IMR-90 (cell line): ENCODE results near the gene LMTK2. TPM values are rescaled to one million over a fixed set of nuclear protein-coding genes. Genes with fewer than 3 reads are reported as not detected.

Source experiments
- ATAC-seq: fragments of 200-7000 bp; cut with Tn5 transposase; 2 replicates; pipeline ENCODE4 v1.9.1; 2020; ENCODE audit warnings: low read depth, mild to moderate bottlenecking, moderate library complexity
- BruUV-seq: library from RNA; stranded (reverse); fragments of 400-500 nt; replicated peaks from 2 replicates; lab custom pipeline; 2021; lab: Mats Ljungman, UMichigan
- CTCF ChIA-PET: fragments of 300-600 bp; formaldehyde crosslinking; extraction: SDS; loops from one replicate; lab custom pipeline; 2021; ENCODE audit warnings: antibody characterized with exemption; lab: Yijun Ruan, JAX
- POLR2A ChIA-PET: fragments of 300-600 bp; sonication (Branson Sonifier 250); formaldehyde crosslinking; loops from one replicate; lab custom pipeline; 2022; ENCODE audit warnings: antibody characterized with exemption; ENCODE audit not compliant: unreplicated experiment; lab: Charles Lee
- DNase-seq: peaks from one replicate; pipeline ENCODE4 v3.0.0; 2013
- H2AFZ ChIP-seq: replicated peaks from 2 replicates; pipeline ENCODE3; 2013; ENCODE audit warnings: low read length, mild to moderate bottlenecking; ENCODE audit not compliant: poor library complexity
- H2AK5ac ChIP-seq: 2 replicates; pipeline ENCODE4 v1.6.1; 2013; ENCODE audit warnings: low read depth, low read length, inconsistent platforms
- H2AK9ac ChIP-seq: replicated peaks from 2 replicates; pipeline ENCODE3; 2013; ENCODE audit warnings: mild to moderate bottlenecking, low read depth, low read length, moderate library complexity; ENCODE audit not compliant: poor library complexity
- H2BK120ac ChIP-seq: 2 replicates; pipeline ENCODE4 v1.6.1; 2013; ENCODE audit warnings: low read depth, low read length, inconsistent platforms
- H2BK15ac ChIP-seq: 3 replicates; pipeline ENCODE4 v1.6.1; 2013; ENCODE audit warnings: low read depth, low read length, inconsistent platforms
- H2BK20ac ChIP-seq: 2 replicates; pipeline ENCODE4 v1.6.1; 2013; ENCODE audit warnings: low read depth, mild to moderate bottlenecking, inconsistent platforms, low read length, moderate library complexity
- H2BK5ac ChIP-seq: 2 replicates; pipeline ENCODE4 v1.6.1; 2013; ENCODE audit warnings: mild to moderate bottlenecking, low read depth, low read length, inconsistent platforms; ENCODE audit not compliant: poor library complexity, severe bottlenecking
- H3K14ac ChIP-seq: replicated peaks from 2 replicates; pipeline ENCODE4 v1.6.1; 2013; ENCODE audit warnings: low read depth, low read length, inconsistent platforms
- H3K18ac ChIP-seq: 2 replicates; pipeline ENCODE4 v1.6.1; 2013; ENCODE audit warnings: low read depth, low read length, control low read depth
- H3K23ac ChIP-seq: 2 replicates; pipeline ENCODE4 v1.6.1; 2013; ENCODE audit warnings: low read depth, low read length, inconsistent platforms
- H3K27ac ChIP-seq: 2 replicates; pipeline ENCODE4 v1.5.1; 2013; ENCODE audit warnings: mild to moderate bottlenecking, control low read depth, low read length; ENCODE audit not compliant: insufficient read depth
- H3K27me3 ChIP-seq: 2 replicates; pipeline ENCODE4 v1.6.1; 2013; ENCODE audit warnings: low read length; ENCODE audit not compliant: control insufficient read depth, insufficient read depth
- H3K36me3 ChIP-seq: 2 replicates; pipeline ENCODE4 v1.6.1; 2013; ENCODE audit warnings: low read length, mixed read lengths; ENCODE audit not compliant: control insufficient read depth, insufficient read depth
- H3K4ac ChIP-seq: 2 replicates; pipeline ENCODE4 v1.6.1; 2013; ENCODE audit warnings: low read depth, low read length, inconsistent platforms
- H3K4me1 ChIP-seq: 2 replicates; pipeline ENCODE4 v1.6.1; 2013; ENCODE audit warnings: low read length, mixed read lengths; ENCODE audit not compliant: control insufficient read depth, insufficient read depth
- H3K4me2 ChIP-seq: 2 replicates; pipeline ENCODE4 v1.6.1; 2013; ENCODE audit warnings: low read depth, mild to moderate bottlenecking, control low read depth, low read length, moderate library complexity
- H3K4me3 ChIP-seq: 2 replicates; pipeline ENCODE4 v1.5.1; 2013; ENCODE audit warnings: low read depth, mild to moderate bottlenecking, control low read depth, low read length, moderate library complexity; ENCODE audit not compliant: insufficient read depth
- H3K56ac ChIP-seq: 2 replicates; pipeline ENCODE4 v1.6.1; 2013; ENCODE audit warnings: low read length, inconsistent platforms; ENCODE audit not compliant: insufficient read depth; ENCODE audit errors: extremely low read depth
- H3K79me1 ChIP-seq, 2 experiments: 2 replicates each; pipeline ENCODE4 v1.6.1; 2013; ENCODE audit warnings: low read length in 2 of 2, inconsistent platforms in 1 of 2, low read depth in 1 of 2
- H3K9ac ChIP-seq: 2 replicates; pipeline ENCODE4 v1.6.1; 2013; ENCODE audit warnings: low read depth, low read length, control low read depth
- H3K9me1 ChIP-seq: 2 replicates; pipeline ENCODE4 v1.6.1; 2013; ENCODE audit warnings: low read length, inconsistent platforms; ENCODE audit not compliant: insufficient read depth
- H3K9me3 ChIP-seq: 2 replicates; pipeline ENCODE4 v1.6.1; 2013; ENCODE audit warnings: low read length; ENCODE audit not compliant: control insufficient read depth, insufficient read depth
- H4K20me1 ChIP-seq: 2 replicates; pipeline ENCODE4 v1.6.1; 2013; ENCODE audit warnings: low read length, inconsistent platforms; ENCODE audit not compliant: insufficient read depth
- H4K5ac ChIP-seq: 2 replicates; pipeline ENCODE4 v1.6.1; 2013; ENCODE audit warnings: mild to moderate bottlenecking, low read depth, low read length, control low read depth
- H4K8ac ChIP-seq, 2 experiments: 2 replicates each; pipeline ENCODE4 v1.6.1; 2013; ENCODE audit warnings: low read depth in 2 of 2, low read length in 2 of 2, control low read depth in 1 of 2, inconsistent platforms in 1 of 2
- H4K91ac ChIP-seq: 2 replicates; pipeline ENCODE4 v1.6.1; 2013; ENCODE audit warnings: low read depth, low read length, inconsistent platforms; ENCODE audit not compliant: insufficient read depth
- BHLHE40 ChIP-seq: fragments of 150-350 bp; IDR thresholded peaks from 2 replicates; pipeline ENCODE4 v1.6.1; 2016; ENCODE audit warnings: mild to moderate bottlenecking, low read depth, low read length
- CHD1 ChIP-seq: IDR thresholded peaks from 2 replicates; pipeline ENCODE4 v1.6.1; 2012; ENCODE audit warnings: low read depth, low read length, improper control_type of control experiment
- CTCF ChIP-seq: conservative IDR thresholded peaks from 2 replicates; pipeline ENCODE4 v1.5.1; 2012; ENCODE audit warnings: mild to moderate bottlenecking, low read depth, low read length, improper control_type of control experiment
- ELK1 ChIP-seq: fragments of 150-350 bp; IDR thresholded peaks from 2 replicates; pipeline ENCODE4 v1.6.1; 2016; ENCODE audit warnings: low read depth, mild to moderate bottlenecking, low read length, moderate library complexity, borderline replicate concordance
- MAFK ChIP-seq: IDR thresholded peaks from 2 replicates; pipeline ENCODE4 v1.6.1; 2012; ENCODE audit warnings: low read depth, low read length, improper control_type of control experiment
- POLR2A ChIP-seq: IDR thresholded peaks from 2 replicates; pipeline ENCODE4 v1.6.1; 2012; ENCODE audit warnings: mild to moderate bottlenecking, low read depth, low read length
- RAD21 ChIP-seq: IDR thresholded peaks from 2 replicates; pipeline ENCODE4 v1.6.1; 2012; ENCODE audit warnings: low read length, improper control_type of control experiment
- RFX5 ChIP-seq: IDR thresholded peaks from 2 replicates; pipeline ENCODE4 v1.8.0; 2012; ENCODE audit warnings: low read depth, mild to moderate bottlenecking, low read length, moderate library complexity
- WGBS, 2 experiments: methylation state at CpG; one replicate each; pipeline versions ENCODE4 v1.1.5 to v1.1.7; 2013; ENCODE audit warnings: missing lambda C conversion rate in 2 of 2; ENCODE audit not compliant: insufficient read length in 1 of 2; ENCODE audit errors: extremely low coverage in 2 of 2; 5-methylcytosine and 5-hydroxymethylcytosine counted together
- dilution Hi-C: fragments of 300-500 bp; cut with HindIII; formaldehyde crosslinking; loops from one replicate; pipeline ENCODE4 v1.14.3; 2018; ENCODE audit warnings: low sequenced_read_pairs; ENCODE audit not compliant: unreplicated experiment
- in situ Hi-C: fragments of 300-500 bp; cut with MboI; formaldehyde crosslinking; loops from 3 replicates; pipeline ENCODE4 v1.14.3; 2019; ENCODE audit warnings: low sequenced_read_pairs, inconsistent platforms, mixed read lengths
- intact Hi-C: fragments of 100-400 bp; cut with micrococcal nuclease; formaldehyde crosslinking; loops from 2 replicates; pipeline ENCODE4 v1.10.0; 2022
- polyA plus RNA-seq, 3 experiments: library from polyadenylated mRNA; depleted of rRNA; stranded (reverse); fragments of >200 nt; gene quantifications; 2 replicates each; pipeline ENCODE4 v1.2.3, GENCODE V29; 2012; ENCODE audit warnings: low replicate concordance in 1 of 3
- total RNA-seq: library from RNA; depleted of rRNA; stranded (reverse); fragments of >200 nt; gene quantifications from 2 replicates; pipeline ENCODE4 v1.2.3, GENCODE V29; 2012

The LMTK2 gene
- total and polyA plus RNA-seq, 2 of the 4 experiments (the other 2 are of a cell fraction): 4.4 to 5.0 TPM

GRCh38 chr7:98224701-98225181, 118.1 kb downstream of the LMTK2 start:
- Histone ChIP-seq H2BK20ac (no peak overlapping the region), H3K56ac (no peak overlapping the region), H4K8ac (no peak overlapping the region), H2AFZ (no peak overlapping the region), H3K4me1 (no peaks in the 10 kb centered on the region), H2BK15ac (no peak overlapping the region), H3K23ac (no peak overlapping the region), H3K14ac (no peak overlapping the region), H4K91ac (no peak overlapping the region), H3K4me2 (no peak overlapping the region), H3K4ac (no peak overlapping the region), H3K27me3 (no peaks in the 10 kb centered on the region), H4K20me1 (no peaks in the 10 kb centered on the region), H3K79me1 (no peaks in the 10 kb centered on the region), H3K9ac (no peak overlapping the region), H3K18ac (no peak overlapping the region), H3K9me3 (no peaks in the 10 kb centered on the region), H2BK120ac (no peak overlapping the region), H2BK5ac (no peak overlapping the region), H2AK5ac (no peak overlapping the region), H2AK9ac (no peak overlapping the region), H3K4me3 (no peak overlapping the region), H3K36me3 (peaks cover 43% of the 10 kb centered on the region), H4K5ac (no peak overlapping the region), H3K27ac (no peak overlapping the region), H3K9me1 (no peaks in the 10 kb centered on the region)
- dilution Hi-C loops (no loop called here), intact Hi-C loops (no loop called here), in situ Hi-C loops (no loop called here)
- DNase-seq: no peak
- BruUV-seq: no TSS peak
- TF ChIP-seq CHD1 (no peak), BHLHE40 (no peak), RAD21 (no peak), RFX5 (no peak), POLR2A (no peak), ELK1 (no peak), CTCF (no peak), MAFK (no peak)
- CTCF ChIA-PET: no interaction called here
- WGBS, 2 experiments: 97% methylated on average over 11 of the region's 21 CpGs; no CpG with 5 or more reads in 1 of the 2 experiments
- POLR2A ChIA-PET: no interaction called here
- ATAC-seq: no peak
